Uterus (tissue), 2 donors: Measurements from ENCODE around the gene APOOL.

ENCODE experiments used
- POLR2A ChIP-seq, 2 donors: fragments of 450-650 bp; IDR thresholded peaks; one replicate each; pipeline ENCODE4 v1.6.1; 2016; ENCODE audit warnings: antibody characterized with exemption in 2 of 2, mild to moderate bottlenecking in 1 of 2, moderate library complexity in 1 of 2
- TF ChIP-seq, protein P1 (sequence below), 4 experiments: fragments of 200-600 bp in 2 of 4; fragments of 450-650 bp in 2 of 4; sonication (generic) in 2 of 4; IDR thresholded peaks; one replicate each; pipeline ENCODE4 v1.5.1; 2016 to 2019; ENCODE audit warnings: antibody characterized with exemption in 4 of 4, mild to moderate bottlenecking in 2 of 4, moderate library complexity in 1 of 4

DNA sequence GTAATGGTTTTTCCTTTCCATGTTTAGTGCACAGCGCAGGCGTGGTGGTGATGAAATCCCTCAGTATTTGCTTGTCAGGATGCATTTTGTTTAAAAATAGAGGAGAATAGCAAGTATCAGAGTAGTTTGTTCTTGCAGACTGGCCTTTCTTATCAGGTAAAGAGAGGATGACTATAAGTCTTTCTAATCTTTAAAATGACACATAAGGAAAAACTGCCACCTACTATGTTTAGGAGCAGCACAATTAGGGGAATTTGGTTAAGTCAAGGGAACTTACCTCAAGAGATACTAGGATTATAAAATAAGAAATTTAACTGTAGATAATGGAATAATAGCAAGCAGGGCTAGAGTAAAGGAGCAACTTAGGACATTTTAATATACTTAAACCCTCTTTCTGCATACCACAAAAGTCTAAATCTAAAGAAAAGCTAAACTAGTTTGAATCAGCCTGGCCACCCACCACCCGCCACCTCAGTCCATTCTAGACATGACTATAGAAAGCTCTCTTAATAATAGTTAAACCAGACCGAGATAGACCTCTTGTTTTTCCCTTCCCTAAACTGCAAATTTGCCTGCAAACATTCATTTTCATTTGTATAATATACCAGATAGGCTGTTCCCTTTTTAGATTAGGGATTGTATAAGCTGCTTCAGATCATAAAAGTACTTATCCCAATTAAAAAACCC is 62.0 kb downstream of the APOOL start:
- no peak for TF ChIP-seq POLR2A (IDR thresholded peaks at IDR 0.05)
- TF ChIP-seq, protein P1, sequence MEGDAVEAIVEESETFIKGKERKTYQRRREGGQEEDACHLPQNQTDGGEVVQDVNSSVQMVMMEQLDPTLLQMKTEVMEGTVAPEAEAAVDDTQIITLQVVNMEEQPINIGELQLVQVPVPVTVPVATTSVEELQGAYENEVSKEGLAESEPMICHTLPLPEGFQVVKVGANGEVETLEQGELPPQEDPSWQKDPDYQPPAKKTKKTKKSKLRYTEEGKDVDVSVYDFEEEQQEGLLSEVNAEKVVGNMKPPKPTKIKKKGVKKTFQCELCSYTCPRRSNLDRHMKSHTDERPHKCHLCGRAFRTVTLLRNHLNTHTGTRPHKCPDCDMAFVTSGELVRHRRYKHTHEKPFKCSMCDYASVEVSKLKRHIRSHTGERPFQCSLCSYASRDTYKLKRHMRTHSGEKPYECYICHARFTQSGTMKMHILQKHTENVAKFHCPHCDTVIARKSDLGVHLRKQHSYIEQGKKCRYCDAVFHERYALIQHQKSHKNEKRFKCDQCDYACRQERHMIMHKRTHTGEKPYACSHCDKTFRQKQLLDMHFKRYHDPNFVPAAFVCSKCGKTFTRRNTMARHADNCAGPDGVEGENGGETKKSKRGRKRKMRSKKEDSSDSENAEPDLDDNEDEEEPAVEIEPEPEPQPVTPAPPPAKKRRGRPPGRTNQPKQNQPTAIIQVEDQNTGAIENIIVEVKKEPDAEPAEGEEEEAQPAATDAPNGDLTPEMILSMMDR (IDR thresholded peaks at IDR 0.05), result no peak
